ENCODE results near the gene CYBB.

The CYBB gene

DNA sequence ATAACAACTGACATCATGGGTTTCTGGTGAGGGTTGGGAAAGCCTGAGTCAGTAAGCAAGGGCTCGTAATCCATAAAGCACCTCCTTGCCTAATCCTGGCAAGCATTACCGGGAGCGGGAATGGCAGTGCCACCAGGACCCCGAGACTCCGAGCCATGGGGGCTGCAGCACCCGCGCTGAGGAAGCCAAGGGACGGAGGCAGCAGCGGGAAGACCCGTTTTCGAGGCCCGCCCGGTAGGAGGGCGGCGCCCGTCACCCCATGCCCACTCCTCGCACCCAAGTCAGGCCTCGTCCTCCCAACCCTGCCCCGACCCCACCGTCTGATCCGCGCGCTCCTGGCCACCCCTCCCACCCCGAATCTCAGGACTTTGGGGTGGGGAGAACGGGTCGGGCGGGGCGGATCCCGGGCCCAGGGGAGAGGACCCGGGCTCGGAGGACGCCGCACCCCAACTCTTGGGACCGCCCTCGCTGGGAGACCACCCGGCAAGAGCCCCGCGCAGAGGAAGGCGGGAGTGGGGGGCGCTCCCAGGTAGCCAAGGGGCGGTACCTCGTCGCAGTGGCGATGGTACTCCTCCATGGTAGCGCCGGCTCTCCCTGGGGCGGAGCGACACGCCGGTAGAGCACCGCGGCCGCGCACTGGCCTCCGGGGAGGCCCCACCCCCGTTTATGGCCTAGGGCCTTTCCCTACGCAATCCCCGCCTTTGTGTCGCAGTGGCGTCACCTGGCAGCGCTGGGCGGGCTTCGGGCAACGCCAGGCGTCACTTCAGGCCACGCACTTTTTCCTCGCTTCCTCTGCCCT, 67.3 kb downstream of the CYBB start, which contains the start of gene DYNLT3:
Gene DYNLT3, minus strand, starts transcription at position 638 of the 799 bp plus-strand sequence. Its CDS starts 61 bp downstream, at position 577.
- TF ChIP-seq, protein P1, sequence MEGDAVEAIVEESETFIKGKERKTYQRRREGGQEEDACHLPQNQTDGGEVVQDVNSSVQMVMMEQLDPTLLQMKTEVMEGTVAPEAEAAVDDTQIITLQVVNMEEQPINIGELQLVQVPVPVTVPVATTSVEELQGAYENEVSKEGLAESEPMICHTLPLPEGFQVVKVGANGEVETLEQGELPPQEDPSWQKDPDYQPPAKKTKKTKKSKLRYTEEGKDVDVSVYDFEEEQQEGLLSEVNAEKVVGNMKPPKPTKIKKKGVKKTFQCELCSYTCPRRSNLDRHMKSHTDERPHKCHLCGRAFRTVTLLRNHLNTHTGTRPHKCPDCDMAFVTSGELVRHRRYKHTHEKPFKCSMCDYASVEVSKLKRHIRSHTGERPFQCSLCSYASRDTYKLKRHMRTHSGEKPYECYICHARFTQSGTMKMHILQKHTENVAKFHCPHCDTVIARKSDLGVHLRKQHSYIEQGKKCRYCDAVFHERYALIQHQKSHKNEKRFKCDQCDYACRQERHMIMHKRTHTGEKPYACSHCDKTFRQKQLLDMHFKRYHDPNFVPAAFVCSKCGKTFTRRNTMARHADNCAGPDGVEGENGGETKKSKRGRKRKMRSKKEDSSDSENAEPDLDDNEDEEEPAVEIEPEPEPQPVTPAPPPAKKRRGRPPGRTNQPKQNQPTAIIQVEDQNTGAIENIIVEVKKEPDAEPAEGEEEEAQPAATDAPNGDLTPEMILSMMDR (IDR thresholded peaks at IDR 0.05; ENCODE audit: insufficient read depth, low read length, poor library complexity, severe bottlenecking): peak; percentile 4
- DNase-seq (ENCODE audit: extremely low read depth, insufficient read length): peak; percentile 85
- Histone ChIP-seq H3K4me3 (replicated peaks; ENCODE audit: low read depth, low read length) (peak within 1 kb of the TSS; percentile 76), H3K27me3 (replicated peaks; ENCODE audit: control insufficient read depth, insufficient read depth, low read length) (no peaks in the 10 kb centered on the region), H3K36me3 (ENCODE audit: control insufficient read depth, insufficient read depth, low read length) (no peaks in the 10 kb centered on the region)

GRCh38 chrX:37847733-37848197, 67.9 kb downstream of the CYBB start:
- Histone ChIP-seq H3K27me3 (replicated peaks; ENCODE audit: control insufficient read depth, insufficient read depth, low read length) (no peaks in the 10 kb centered on the region), H3K36me3 (ENCODE audit: control insufficient read depth, insufficient read depth, low read length) (no peaks in the 10 kb centered on the region), H3K4me3 (replicated peaks; ENCODE audit: low read depth, low read length) (peak overlapping the region; percentile 76)
- TF ChIP-seq, protein P1 (IDR thresholded peaks at IDR 0.05; ENCODE audit: insufficient read depth, low read length, poor library complexity, severe bottlenecking): no peak
- no peak for DNase-seq (ENCODE audit: extremely low read depth, insufficient read length)

DNA sequence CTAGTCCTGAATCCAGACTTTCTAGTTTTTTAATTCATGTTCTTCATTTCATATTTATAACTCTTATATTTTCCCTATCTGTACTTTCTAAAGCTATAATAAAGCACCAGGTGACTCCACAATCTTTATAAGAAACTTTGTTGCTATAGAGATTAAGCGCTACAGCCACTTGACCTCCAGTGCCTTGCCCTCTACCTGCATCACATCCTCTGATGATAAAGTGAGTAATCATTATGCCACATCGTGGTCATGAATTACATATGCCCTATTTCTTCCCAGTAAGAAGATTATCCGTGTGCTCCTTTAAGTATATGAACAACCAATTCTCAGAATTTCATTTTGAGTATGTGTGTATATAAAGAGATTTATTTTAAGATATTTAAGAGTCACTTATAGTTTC, 74.3 kb downstream of the CYBB start:
- Histone ChIP-seq H3K27me3 (replicated peaks; ENCODE audit: control insufficient read depth, insufficient read depth, low read length) (no peaks in the 10 kb centered on the region; the same call in 1 of the 2 replicates), H3K4me3 (replicated peaks; ENCODE audit: low read depth, low read length) (no peak overlapping the region), H3K36me3 (ENCODE audit: control insufficient read depth, insufficient read depth, low read length) (no peaks in the 10 kb centered on the region)
- no peak for DNase-seq (ENCODE audit: extremely low read depth, insufficient read length)
- TF ChIP-seq, protein P1 (IDR thresholded peaks at IDR 0.05; ENCODE audit: insufficient read depth, low read length, poor library complexity, severe bottlenecking): no peak

GRCh38 chrX:37854748-37855147, 74.9 kb downstream of the CYBB start:
- H3K36me3 ChIP-seq (ENCODE audit: control insufficient read depth, insufficient read depth, low read length): no peaks in the 10 kb centered on the region
- no peak overlapping the region for H3K4me3 ChIP-seq (replicated peaks; ENCODE audit: low read depth, low read length)
- DNase-seq (ENCODE audit: extremely low read depth, insufficient read length): no peak
- TF ChIP-seq, protein P1 (IDR thresholded peaks at IDR 0.05; ENCODE audit: insufficient read depth, low read length, poor library complexity, severe bottlenecking): no peak
- H3K27me3 ChIP-seq (replicated peaks; ENCODE audit: control insufficient read depth, insufficient read depth, low read length): no peaks in the 10 kb centered on the region; the same call in 1 of the 2 replicates

DNA sequence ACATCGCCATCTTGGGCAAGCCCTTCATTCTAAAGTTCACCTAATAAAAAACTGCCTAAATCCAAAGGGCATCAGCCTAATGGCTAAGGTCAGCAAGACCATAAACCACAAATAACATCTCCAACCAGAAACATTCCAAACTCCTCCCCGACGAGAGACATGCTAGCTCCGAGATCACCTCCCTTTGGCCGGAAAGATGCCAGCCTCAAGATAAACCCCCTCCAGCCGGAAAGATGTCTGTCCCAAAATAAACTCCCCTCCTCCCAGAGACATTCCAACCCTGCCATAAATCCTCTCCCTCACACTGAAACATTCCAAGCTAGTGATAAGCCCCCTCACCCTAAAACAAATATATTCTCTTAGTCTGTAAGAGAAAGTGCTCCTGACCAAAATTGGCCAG, 80.9 kb downstream of the CYBB start:
- TF ChIP-seq, protein P1 (IDR thresholded peaks at IDR 0.05; ENCODE audit: insufficient read depth, low read length, poor library complexity, severe bottlenecking): no peak
- Histone ChIP-seq H3K36me3 (ENCODE audit: control insufficient read depth, insufficient read depth, low read length) (no peaks in the 10 kb centered on the region), H3K27me3 (replicated peaks; ENCODE audit: control insufficient read depth, insufficient read depth, low read length) (no peaks in the 10 kb centered on the region; the same call in 1 of the 2 replicates), H3K4me3 (replicated peaks; ENCODE audit: low read depth, low read length) (no peak overlapping the region)
- no peak for DNase-seq (ENCODE audit: extremely low read depth, insufficient read length)

All from GM06990 (cell line).